Effector CD8-positive, alpha-beta T cell (primary cell): ENCODE results near the gene RFFL.

Experiments
- DNase-seq: peaks from one replicate; lab custom pipeline; 2025; lab: John Stamatoyannopoulos, UW

The RFFL gene

DNA sequence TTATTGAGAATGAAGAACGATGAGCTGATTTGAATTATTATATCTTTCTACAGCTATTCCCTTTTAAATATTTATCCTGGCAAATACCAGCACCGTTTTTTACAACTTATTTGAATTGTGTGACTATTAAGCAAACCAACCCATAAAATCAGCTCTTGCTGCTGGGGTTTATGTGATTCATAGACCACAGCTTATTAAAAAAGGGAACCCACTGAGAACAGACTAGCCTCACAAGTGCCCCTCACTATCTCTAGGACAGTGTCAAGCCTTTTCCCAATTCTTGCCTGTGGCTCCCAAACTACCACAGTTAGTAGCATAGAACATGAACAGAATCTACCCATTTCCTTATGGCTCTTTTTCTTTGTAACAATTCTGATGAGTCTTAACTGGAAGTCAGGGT lies 89.3 kb downstream of the RFFL start:
- DNase-seq = no peak

DNA sequence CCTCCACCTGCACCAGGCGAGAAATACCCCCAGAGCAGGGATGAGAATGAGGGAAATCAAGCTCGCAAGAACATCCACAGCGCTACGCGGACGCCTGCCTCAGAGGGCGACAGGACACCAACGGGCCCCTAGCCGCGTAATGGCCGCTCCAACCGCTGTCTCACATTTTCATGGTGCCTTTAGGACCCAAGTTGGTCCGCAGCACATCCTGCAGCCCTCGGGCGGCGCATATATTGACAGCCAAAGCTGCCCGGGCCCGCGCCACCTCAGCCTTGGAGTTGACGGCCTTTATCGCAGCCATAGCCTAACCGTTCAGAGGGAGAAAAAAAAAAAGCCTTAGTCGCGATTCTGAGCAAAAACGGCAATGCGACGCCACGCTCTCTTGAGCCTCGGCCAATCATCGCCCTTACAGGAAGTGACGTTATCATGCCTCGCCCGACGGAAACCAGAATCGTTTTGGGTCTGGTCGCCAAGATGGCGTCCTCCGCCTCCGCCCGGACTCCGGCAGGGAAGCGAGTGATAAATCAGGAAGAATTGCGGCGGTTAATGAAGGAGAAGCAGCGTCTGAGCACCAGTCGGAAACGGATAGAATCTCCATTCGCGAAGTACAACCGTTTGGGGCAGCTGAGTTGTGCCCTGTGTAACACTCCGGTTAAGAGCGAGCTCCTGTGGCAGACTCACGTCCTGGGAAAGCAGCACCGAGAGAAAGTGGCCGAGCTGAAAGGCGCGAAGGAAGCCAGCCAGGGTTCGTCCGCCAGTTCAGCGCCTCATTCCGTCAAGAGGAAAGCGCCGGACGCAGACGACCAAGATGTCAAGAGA lies 102.2 kb downstream of the RFFL start, which contains the start of the genes CCT6B and ZNF830:
TSS of gene CCT6B (minus strand) at position 368 of the 819 bp plus-strand sequence. CDS start at position 301, 67 bp downstream.
TSS of gene ZNF830 (plus strand) at position 448 of the 819 bp plus-strand sequence. CDS start at position 475, 27 bp downstream.
- peak; percentile 85 for DNase-seq

DNA sequence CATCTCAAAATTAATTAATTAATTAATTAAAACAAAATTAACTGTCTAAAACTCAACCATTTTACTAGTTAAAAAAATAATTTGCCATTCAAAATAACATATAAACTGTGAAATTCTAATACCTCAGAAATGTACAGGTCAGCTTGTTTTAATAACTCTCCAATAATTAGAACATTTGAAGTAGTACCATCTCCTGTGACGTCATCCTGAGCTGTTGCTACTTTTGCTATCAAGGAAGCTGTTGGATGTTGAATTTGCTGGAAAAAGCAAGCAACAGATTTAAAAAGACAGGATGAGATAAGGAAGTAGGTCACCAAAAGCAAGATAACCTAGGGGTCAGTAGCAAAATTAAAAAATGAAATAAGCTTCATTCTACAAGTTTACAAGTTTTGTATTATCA lies 105.1 kb downstream of the RFFL start:
- DNase-seq = no peak
